SU-DHL-6 (cell line): ENCODE results near the gene OPTN.

Source experiments
- CTCF ChIP-seq: fragments of 200-600 bp; sonication (generic); IDR thresholded peaks from one replicate; pipeline ENCODE4 v1.5.1; 2017; ENCODE audit warnings: antibody characterized with exemption, mild to moderate bottlenecking, low read length, moderate library complexity; ENCODE audit not compliant: insufficient read depth, poor library complexity, severe bottlenecking
- EZH2phosphoT487 ChIP-seq: fragments of 200-600 bp; sonication (generic), shearing (Covaris generic); conservative IDR thresholded peaks from 2 replicates; pipeline ENCODE4 v1.6.1; 2018; ENCODE audit warnings: mild to moderate bottlenecking, antibody characterized with exemption, low read length, moderate library complexity, mixed read lengths

GRCh38 chr10:13163859-13164258 lies 63.9 kb downstream of the OPTN start:
- no peak for TF ChIP-seq CTCF
- no peak for TF ChIP-seq EZH2phosphoT487
